ENCODE data around the gene DEFB121. TPM values are rescaled to one million over a fixed set of nuclear protein-coding genes. Genes with fewer than 3 reads are reported as not detected.

The DEFB121 gene
- total and polyA plus RNA-seq, 7 donors, result not detected

DNA sequence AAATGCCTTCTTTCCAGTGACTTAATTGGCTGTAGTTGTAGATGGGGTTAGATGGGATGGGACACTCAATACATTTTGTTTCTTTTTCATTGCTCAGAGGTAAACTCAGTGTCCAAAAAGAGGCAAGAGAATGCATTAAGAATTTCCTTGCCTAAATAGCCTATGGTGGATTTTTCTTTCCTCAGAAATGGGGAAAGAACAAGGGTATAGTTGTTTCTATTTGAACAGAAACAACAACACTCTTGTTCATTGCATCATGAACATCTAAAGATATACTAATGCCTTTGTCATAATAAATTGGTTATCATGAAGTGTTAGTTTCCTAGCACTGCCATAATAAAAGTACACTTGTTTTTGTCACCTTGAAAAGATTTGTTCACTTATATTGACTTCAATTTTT lies 19.8 kb upstream of the DEFB121 start:
- no peaks in the 10 kb centered on the region for H3K9me3 ChIP-seq
- no peak overlapping the region for H3K4me3 ChIP-seq
- peaks cover 0 to 3% (median 0%) of the 10 kb centered on the region in 3 donors for H3K27me3 ChIP-seq (ENCODE audit: insufficient read depth in 3 of 3, low read length in 2 of 3)
- TF ChIP-seq, protein P1, sequence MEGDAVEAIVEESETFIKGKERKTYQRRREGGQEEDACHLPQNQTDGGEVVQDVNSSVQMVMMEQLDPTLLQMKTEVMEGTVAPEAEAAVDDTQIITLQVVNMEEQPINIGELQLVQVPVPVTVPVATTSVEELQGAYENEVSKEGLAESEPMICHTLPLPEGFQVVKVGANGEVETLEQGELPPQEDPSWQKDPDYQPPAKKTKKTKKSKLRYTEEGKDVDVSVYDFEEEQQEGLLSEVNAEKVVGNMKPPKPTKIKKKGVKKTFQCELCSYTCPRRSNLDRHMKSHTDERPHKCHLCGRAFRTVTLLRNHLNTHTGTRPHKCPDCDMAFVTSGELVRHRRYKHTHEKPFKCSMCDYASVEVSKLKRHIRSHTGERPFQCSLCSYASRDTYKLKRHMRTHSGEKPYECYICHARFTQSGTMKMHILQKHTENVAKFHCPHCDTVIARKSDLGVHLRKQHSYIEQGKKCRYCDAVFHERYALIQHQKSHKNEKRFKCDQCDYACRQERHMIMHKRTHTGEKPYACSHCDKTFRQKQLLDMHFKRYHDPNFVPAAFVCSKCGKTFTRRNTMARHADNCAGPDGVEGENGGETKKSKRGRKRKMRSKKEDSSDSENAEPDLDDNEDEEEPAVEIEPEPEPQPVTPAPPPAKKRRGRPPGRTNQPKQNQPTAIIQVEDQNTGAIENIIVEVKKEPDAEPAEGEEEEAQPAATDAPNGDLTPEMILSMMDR (IDR thresholded peaks at IDR 0.05), result no peak
- H3K36me3 ChIP-seq (ENCODE audit: insufficient read depth in 1 of 2, low read depth in 1 of 2), result no peaks in the 10 kb centered on the region
- DNase-seq (no peak), ATAC-seq (no peak)
- no peaks in the 10 kb centered on the region for H3K4me1 ChIP-seq
- intact Hi-C loops (cut with DNase I), result no loop called here
- H3K27ac ChIP-seq, result no peak overlapping the region

DNA sequence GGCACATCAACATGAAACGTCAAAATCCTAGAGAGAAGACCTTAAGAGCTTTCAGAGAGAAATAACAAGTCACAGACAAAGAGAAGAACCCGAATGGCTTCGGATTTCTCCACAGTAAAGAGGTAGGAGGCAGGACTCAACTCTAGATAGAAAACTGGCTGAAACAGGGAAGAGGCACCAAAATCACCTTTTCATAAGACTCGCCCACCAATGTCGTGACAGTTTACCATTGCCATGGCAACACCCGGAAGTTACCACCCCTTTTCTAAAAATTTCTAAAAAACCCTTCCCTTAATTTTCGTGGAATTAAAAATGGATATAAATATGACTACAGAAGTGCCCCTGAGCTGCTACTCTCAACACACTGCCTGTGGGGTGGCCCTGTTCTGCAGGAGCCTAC lies 12.3 kb upstream of the DEFB121 start:
- TF ChIP-seq, protein P1 (IDR thresholded peaks at IDR 0.05), result no peak
- ATAC-seq (no peak), DNase-seq (no peak)
- no peaks in the 10 kb centered on the region for H3K36me3 ChIP-seq (ENCODE audit: insufficient read depth in 1 of 2, low read depth in 1 of 2)
- H3K4me1 ChIP-seq, result no peaks in the 10 kb centered on the region
- no peak overlapping the region for H3K4me3 ChIP-seq
- no peak overlapping the region for H3K27ac ChIP-seq
- no peaks in the 10 kb centered on the region for H3K9me3 ChIP-seq
- intact Hi-C loops (cut with DNase I), result no loop called here
- WGBS, 3 donors, result 81 to 85% (median 83%) methylated on average over 7 of the region's 7 CpGs
- H3K27me3 ChIP-seq (ENCODE audit: insufficient read depth in 3 of 3, low read length in 2 of 3), result peaks cover 0 to 3% (median 0%) of the 10 kb centered on the region in 3 donors

DNA sequence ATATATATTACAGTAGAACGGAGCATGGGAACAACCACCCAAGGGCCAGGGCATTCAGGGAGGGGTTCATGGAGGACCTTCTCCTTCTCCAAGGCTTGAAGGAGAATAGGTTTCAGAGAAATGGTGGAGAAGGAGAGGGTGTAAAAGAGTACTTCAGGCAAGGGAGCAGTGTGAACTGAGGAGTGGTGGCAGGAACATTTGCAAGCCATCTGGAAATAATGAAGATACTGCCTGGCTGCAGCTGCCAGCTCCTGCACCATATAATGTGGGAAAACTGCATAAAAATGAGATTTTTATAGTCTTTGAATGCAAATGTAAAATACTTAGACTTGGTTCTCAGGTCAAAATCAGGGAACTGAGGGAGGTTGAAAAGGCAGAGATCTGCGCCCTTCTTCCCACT lies 9.6 kb upstream of the DEFB121 start:
- ATAC-seq, result no peak
- Histone ChIP-seq H3K4me1 (no peaks in the 10 kb centered on the region), H3K27me3 (ENCODE audit: insufficient read depth in 3 of 3, low read length in 2 of 3) (no peaks in the 10 kb centered on the region), H3K9me3 (no peaks in the 10 kb centered on the region), H3K27ac (no peak overlapping the region), H3K4me3 (no peak overlapping the region), H3K36me3 (ENCODE audit: insufficient read depth in 1 of 2, low read depth in 1 of 2) (no peaks in the 10 kb centered on the region)
- DNase-seq, result no peak
- intact Hi-C loops (cut with DNase I), result no loop called here
- WGBS, 3 donors, result 85% methylated on average over 2 of the region's 2 CpGs
- TF ChIP-seq, protein P1 (IDR thresholded peaks at IDR 0.05), result no peak

DNA sequence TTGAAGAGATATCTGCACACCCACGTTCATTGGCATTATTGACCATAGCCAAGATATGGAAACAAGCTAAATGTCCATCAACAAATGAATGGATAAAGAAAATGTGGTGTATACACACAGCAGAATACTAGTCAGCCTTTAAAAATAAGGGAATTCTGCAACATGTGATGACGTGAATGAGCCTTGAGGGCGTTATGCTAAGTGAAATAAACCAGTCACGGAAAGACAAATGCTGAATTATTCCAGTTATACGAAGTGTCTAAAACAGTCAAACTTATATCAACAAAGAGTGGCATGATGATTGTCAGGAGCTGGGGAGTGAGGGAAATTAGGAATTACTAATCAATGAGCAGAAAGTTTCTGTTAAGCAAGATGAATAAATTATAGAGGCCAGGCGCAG lies 8.4 kb upstream of the DEFB121 start:
- DNase-seq, result no peak
- ATAC-seq, result no peak
- WGBS, 3 donors, result 69 to 79% (median 73%) methylated on average over 6 of the region's 6 CpGs

DNA sequence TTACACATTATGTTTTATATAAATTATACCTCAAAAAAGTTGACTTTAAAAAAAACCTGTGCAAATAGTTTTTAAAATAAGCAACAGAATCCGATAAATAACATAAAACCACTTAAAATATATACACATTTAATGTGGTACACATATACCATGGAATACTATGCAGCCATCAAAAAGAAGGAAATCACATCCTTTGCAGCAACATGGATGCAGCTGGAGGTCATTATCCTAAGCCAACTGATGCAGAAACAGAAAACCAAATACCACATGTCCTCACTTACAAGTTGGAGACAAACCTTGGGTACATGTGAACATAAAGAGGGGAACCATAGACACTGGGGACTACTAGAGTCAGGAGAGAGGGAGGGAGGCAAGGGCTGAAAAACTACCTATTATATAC lies 4.0 kb upstream of the DEFB121 start:
- no peak overlapping the region for H3K27ac ChIP-seq
- intact Hi-C loops (cut with DNase I), result no loop called here
- no peaks in the 10 kb centered on the region for H3K4me1 ChIP-seq
- DNase-seq (no peak), ATAC-seq (no peak)
- no peaks in the 10 kb centered on the region for H3K27me3 ChIP-seq (ENCODE audit: insufficient read depth in 3 of 3, low read length in 2 of 3)
- H3K9me3 ChIP-seq, result no peaks in the 10 kb centered on the region
- WGBS, 3 donors, result 29 to 49% (median 34%) methylated on average over 1 of the region's 1 CpG
- no peak overlapping the region for H3K4me3 ChIP-seq
- no peaks in the 10 kb centered on the region for H3K36me3 ChIP-seq (ENCODE audit: insufficient read depth in 1 of 2, low read depth in 1 of 2)
- TF ChIP-seq, protein P1 (IDR thresholded peaks at IDR 0.05), result no peak

More for the DNA sequence above, 8.4 kb upstream of the DEFB121 start:
- intact Hi-C loops (cut with DNase I), result no loop called here
- TF ChIP-seq, protein P1 (IDR thresholded peaks at IDR 0.05), result no peak
- Histone ChIP-seq H3K9me3 (no peaks in the 10 kb centered on the region), H3K27me3 (ENCODE audit: insufficient read depth in 3 of 3, low read length in 2 of 3) (no peaks in the 10 kb centered on the region), H3K27ac (no peak overlapping the region), H3K36me3 (ENCODE audit: insufficient read depth in 1 of 2, low read depth in 1 of 2) (no peaks in the 10 kb centered on the region), H3K4me3 (no peak overlapping the region), H3K4me1 (no peaks in the 10 kb centered on the region)
